LNCAP (cell line): Measurements from ENCODE around the gene TENM3.

Source experiments
- TF ChIP-seq, protein P1 (sequence below): fragments of 450-650 bp; IDR thresholded peaks from 2 replicates; pipeline ENCODE4 v1.5.1; 2017; ENCODE audit warnings: mild to moderate bottlenecking

TENM3 gene

DNA sequence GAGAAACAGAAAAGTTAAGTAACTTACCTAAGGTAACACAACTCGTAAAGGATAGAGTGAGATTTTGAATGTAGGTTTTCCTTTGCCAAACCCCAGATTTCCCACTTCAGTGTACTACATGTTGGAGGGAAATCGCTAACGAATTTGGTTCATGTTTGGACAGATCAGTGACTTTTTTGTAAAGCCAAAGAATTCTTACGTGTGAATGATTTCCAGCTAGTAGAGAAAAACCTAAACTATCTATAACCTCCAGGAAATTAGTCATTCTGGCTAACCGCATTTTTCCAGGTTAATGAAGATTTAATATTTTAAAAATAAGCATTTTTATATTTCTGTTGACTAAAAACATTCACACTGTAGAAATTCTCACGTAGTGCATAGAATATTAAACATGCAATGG, 7.2 kb downstream of the TENM3 start:
- TF ChIP-seq, protein P1, sequence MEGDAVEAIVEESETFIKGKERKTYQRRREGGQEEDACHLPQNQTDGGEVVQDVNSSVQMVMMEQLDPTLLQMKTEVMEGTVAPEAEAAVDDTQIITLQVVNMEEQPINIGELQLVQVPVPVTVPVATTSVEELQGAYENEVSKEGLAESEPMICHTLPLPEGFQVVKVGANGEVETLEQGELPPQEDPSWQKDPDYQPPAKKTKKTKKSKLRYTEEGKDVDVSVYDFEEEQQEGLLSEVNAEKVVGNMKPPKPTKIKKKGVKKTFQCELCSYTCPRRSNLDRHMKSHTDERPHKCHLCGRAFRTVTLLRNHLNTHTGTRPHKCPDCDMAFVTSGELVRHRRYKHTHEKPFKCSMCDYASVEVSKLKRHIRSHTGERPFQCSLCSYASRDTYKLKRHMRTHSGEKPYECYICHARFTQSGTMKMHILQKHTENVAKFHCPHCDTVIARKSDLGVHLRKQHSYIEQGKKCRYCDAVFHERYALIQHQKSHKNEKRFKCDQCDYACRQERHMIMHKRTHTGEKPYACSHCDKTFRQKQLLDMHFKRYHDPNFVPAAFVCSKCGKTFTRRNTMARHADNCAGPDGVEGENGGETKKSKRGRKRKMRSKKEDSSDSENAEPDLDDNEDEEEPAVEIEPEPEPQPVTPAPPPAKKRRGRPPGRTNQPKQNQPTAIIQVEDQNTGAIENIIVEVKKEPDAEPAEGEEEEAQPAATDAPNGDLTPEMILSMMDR, result no peak

DNA sequence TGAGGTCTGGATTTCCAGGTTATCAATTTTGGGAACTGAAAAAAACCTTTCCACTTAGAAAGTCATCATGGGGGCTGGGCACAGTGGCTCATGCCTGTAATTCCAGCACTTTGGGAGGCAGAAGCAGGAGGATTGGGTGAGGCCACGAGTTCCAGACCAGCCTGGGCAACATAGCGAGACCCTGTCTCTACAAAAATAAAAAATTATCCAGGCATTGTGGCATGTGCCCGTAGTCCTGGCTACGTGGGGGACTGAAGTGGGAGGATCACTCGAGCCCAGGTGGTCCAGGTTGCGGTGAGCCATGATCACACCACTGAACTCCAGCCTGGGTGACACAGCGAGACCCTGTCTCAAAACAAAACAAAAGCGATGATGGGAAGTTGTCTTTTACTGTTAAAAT, 7.9 kb downstream of the TENM3 start:
- TF ChIP-seq, protein P1, result no peak

DNA sequence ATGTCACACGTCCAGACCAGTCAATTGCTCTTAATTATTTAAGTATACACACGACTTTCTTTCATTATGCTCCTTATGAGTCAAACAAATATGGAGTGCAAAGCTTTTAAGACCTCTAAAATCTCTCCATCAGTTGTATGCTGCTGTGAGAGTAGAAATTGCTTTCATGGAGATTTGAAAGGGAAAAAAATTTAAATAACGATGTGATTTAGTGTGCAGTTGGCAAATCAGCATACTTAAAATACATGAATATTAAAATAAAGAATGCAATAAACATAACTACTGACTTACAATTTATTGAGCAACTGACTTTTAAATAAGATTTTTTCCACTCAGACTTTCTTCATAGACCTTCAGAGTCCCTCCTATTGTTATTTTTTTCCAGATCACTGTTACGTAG, 9.0 kb downstream of the TENM3 start:
- TF ChIP-seq, protein P1, result no peak

DNA sequence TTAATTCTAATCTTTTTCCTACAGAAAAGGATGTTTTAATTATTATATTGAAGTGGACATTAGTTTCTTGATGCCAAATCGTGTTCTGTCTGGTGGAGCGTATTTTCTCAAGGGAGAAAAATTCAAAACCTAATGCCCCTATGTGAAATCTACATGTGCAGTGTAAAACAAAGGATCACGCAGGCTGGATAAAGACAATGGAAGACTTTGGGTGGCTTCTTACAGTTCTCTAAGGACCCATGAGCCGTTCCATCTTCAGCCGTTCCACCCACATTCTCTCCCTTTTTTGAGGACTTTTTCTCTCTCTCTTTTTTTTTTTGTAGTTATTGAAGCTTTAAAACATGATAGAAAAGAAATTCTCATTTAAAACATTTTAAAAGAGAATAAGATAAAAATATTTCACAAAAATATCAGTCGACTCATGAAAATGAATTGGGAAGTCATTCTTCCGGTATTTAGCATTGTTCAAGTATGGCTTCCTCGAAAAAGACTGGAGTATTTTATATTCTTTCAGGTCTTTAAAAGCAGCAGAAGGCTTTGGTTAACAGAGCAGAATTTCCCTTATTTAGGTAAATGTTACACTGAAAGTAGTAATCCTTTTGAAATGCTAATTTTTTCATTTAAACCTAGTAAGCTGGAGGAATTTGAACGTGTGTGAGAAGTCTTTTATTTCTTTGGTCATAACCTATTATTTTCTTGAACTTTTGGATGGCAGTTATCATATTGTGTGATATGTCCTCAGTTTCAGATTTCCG, 11.0 kb downstream of the TENM3 start:
- TF ChIP-seq, protein P1, result no peak

DNA sequence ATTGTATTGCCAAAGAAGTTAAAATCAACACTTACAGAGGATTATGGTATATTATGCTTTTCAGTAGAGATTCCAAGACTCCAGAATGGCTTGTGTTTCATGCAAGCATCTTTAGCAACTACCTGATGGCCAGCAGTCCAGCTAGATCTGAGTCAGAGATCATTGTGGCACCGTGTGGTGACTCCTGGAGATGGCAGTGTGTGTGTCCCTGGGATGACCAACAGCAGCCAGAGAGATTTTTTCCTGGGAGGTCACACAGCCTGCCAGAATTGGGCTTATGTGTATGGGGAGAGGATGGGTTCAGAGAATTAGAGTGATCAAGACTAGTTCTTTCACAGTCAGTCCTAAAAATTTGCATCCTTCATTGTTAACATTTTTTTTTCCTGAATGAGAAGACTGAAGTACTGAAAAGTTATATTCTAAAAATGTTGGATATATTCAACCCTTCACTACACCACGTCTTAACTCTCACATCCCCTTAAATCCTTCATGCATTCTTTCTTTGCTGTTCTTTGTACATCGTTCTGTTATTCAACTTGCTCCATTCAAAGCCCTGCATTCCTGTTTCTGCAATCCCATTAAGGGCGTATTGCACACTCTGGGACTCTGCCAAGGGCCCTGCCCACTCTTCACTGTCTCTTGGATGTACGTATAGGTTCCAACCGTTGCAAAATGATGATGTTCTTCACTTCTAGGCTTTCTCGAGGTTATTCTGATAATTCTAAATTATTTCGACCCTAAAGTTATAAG, 12.4 kb downstream of the TENM3 start:
- TF ChIP-seq, protein P1, result no peak

DNA sequence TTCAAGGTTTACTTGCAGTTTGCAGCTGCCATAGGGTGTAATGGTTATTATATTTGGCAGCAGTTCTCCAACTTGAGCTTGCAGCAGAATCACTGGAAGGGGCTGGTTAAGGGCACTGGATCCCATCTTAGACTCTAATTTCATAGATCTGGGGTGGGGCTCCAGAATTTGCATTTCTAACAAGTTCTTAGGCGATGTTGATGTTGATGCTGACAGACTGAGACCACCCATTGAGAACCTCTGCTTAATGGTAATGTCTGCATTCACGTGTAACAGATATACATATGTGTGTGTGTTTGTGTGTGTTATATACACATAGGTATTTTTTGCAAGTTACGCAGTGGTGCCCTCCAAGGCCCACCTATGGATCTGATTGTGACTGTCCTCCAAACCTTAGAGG, 13.8 kb downstream of the TENM3 start:
- TF ChIP-seq, protein P1, result no peak

DNA sequence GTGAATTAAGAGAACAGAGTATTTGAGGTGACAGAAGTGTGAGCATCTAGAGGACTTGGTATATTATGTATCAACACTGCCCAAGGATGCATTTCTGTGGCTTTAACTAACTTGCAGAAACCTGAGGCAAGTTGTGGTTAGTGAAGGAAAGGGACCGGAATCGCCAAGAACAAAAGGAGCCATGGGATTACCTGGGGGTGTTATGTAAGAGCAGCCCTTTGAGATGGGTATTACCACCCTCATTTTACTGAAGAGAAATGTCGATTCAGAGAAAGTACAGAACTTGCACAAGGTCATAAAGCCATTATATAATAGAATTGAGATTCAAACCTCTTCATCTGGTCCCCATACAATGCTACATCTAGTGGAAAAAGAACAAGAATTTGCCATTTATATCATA, 14.3 kb downstream of the TENM3 start:
- TF ChIP-seq, protein P1, result no peak
